Fibroblast of lung (primary cell): ENCODE results near the gene CNTNAP1. TPM values are rescaled to one million over a fixed set of nuclear protein-coding genes. Genes with fewer than 3 reads are reported as not detected.
"Not testable (repeated sequence)": the region's sequence is repeated elsewhere in the genome, so short reads cannot be mapped to it uniquely, and the experiment has no call there.

Experiments used
- DNase-seq, 2 donors: peaks; one replicate each; pipeline versions ENCODE4 v3.0.0 to v3.0.0-alpha.2; 2010; ENCODE audit warnings: low read depth in 2 of 2
- H2AFZ ChIP-seq: 2 replicates; pipeline ENCODE4 v1.5.1; 2012; ENCODE audit warnings: low read length, control low read depth, inconsistent platforms
- H3K27ac ChIP-seq: 2 replicates; pipeline ENCODE4 v1.5.1; 2011; ENCODE audit warnings: low read length, control low read depth; ENCODE audit not compliant: insufficient read depth
- H3K27me3 ChIP-seq: 2 replicates; pipeline ENCODE4 v1.5.1; 2011; ENCODE audit warnings: mild to moderate bottlenecking, low read length; ENCODE audit not compliant: control insufficient read depth, insufficient read depth
- H3K36me3 ChIP-seq: 2 replicates; pipeline ENCODE4 v1.5.1; 2011; ENCODE audit warnings: low read length; ENCODE audit not compliant: control insufficient read depth, insufficient read depth
- H3K4me1 ChIP-seq: 2 replicates; pipeline ENCODE4 v1.5.1; 2011; ENCODE audit warnings: low read length; ENCODE audit not compliant: control insufficient read depth, insufficient read depth; ENCODE audit errors: extremely low read depth
- H3K4me2 ChIP-seq: 2 replicates; pipeline ENCODE4 v1.5.1; 2011; ENCODE audit warnings: low read length, control low read depth; ENCODE audit not compliant: insufficient read depth; ENCODE audit errors: extremely low read depth
- H3K4me3 ChIP-seq, 4 experiments: fragments of 200-600 bp in 1 of 4; sonication (generic) in 1 of 4; replicated peaks in 1 of 4; 2 replicates each; pipeline ENCODE4 v1.5.1; 2011 to 2016; ENCODE audit warnings: low read length in 4 of 4, low read depth in 3 of 4, mild to moderate bottlenecking in 3 of 4, control low read depth in 2 of 4, inconsistent platforms in 1 of 4, mixed read lengths in 1 of 4; ENCODE audit not compliant: insufficient read depth in 1 of 4; ENCODE audit errors: control extremely low read depth in 1 of 4
- H3K79me2 ChIP-seq: 2 replicates; pipeline ENCODE4 v1.5.1; 2012; ENCODE audit warnings: mild to moderate bottlenecking, low read length, inconsistent platforms; ENCODE audit not compliant: control insufficient read depth, insufficient read depth
- H3K9ac ChIP-seq: 2 replicates; pipeline ENCODE4 v1.5.1; 2011; ENCODE audit warnings: mild to moderate bottlenecking, low read length, control low read depth; ENCODE audit not compliant: insufficient read depth
- H3K9me3 ChIP-seq: 2 replicates; pipeline ENCODE4 v1.5.1; 2012; ENCODE audit warnings: low read depth, low read length; ENCODE audit not compliant: control insufficient read depth, insufficient read depth
- H4K20me1 ChIP-seq: 2 replicates; pipeline ENCODE4 v1.5.1; 2011; ENCODE audit warnings: low read length; ENCODE audit not compliant: control insufficient read depth, insufficient read depth; ENCODE audit errors: extremely low read depth
- EZH2 ChIP-seq: IDR thresholded peaks from 2 replicates; pipeline ENCODE4 v1.5.1; 2012; ENCODE audit warnings: low read length, control low read depth, mild to moderate bottlenecking; ENCODE audit errors: missing control alignments
- polyA plus RNA-seq, 2 donors: library from polyadenylated mRNA; depleted of rRNA in 1 of 2; stranded (reverse) in 1 of 2; unstranded in 1 of 2; fragments of >200 nt; gene quantifications; 2 replicates each; pipeline ENCODE4 v1.2.1, GENCODE V29; 2011 to 2012; ENCODE audit warnings: missing spikeins in 1 of 2
- total RNA-seq: library from RNA; depleted of rRNA; stranded (reverse); fragments of >200 nt; gene quantifications from 2 replicates; pipeline ENCODE4 v1.2.1, GENCODE V29; 2014
- TF ChIP-seq, protein P1 (sequence below), 2 donors: IDR thresholded peaks in 1 of 2; conservative IDR thresholded peaks in 1 of 2; 1 replicate in 1 of 2; 2 replicates in 1 of 2; pipeline ENCODE4 v1.5.1; 2011 to 2012; ENCODE audit warnings: low read length in 2 of 2, control low read depth in 1 of 2, inconsistent platforms in 1 of 2, low read depth in 1 of 2, mild to moderate bottlenecking in 1 of 2

The CNTNAP1 gene
- total and polyA plus RNA-seq, 2 donors (not counting 1 experiment from before 2014, with no cell fraction given): 39.4 to 40.1 TPM

DNA sequence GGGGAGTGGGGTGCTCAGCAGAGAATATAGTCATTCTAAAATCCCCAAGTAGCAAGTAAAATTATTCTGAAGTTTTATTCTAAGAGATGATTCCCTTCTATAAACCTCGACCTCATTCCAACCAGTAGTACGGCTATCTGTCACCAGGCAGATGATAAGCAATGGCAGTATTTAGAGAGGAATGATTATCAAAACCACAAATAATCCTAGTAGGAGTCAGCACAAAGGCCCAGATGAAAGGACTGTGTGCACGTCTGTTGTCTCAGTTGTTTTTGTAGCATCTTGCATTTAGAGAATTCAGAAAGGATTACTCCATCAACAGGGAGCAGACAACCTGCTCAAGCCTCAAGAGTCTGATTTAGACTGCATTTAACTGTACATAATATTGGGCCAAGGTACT lies 41.3 kb downstream of the CNTNAP1 start:
- no peak overlapping the region for H3K27ac ChIP-seq
- no peak for TF ChIP-seq EZH2
- TF ChIP-seq, protein P1, sequence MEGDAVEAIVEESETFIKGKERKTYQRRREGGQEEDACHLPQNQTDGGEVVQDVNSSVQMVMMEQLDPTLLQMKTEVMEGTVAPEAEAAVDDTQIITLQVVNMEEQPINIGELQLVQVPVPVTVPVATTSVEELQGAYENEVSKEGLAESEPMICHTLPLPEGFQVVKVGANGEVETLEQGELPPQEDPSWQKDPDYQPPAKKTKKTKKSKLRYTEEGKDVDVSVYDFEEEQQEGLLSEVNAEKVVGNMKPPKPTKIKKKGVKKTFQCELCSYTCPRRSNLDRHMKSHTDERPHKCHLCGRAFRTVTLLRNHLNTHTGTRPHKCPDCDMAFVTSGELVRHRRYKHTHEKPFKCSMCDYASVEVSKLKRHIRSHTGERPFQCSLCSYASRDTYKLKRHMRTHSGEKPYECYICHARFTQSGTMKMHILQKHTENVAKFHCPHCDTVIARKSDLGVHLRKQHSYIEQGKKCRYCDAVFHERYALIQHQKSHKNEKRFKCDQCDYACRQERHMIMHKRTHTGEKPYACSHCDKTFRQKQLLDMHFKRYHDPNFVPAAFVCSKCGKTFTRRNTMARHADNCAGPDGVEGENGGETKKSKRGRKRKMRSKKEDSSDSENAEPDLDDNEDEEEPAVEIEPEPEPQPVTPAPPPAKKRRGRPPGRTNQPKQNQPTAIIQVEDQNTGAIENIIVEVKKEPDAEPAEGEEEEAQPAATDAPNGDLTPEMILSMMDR (conservative IDR thresholded peaks at IDR 0.05 in 1 of 2, IDR thresholded peaks at IDR 0.05 in 1 of 2; ENCODE audit: low read depth in 1 of 2, low read length in 2 of 2): no peak
- H4K20me1 ChIP-seq: no peaks in the 10 kb centered on the region
- H3K4me1 ChIP-seq: no peaks in the 10 kb centered on the region
- H3K36me3 ChIP-seq: peaks cover 4% of the 10 kb centered on the region
- no peak overlapping the region for H3K4me3 ChIP-seq
- no peak overlapping the region for H2AFZ ChIP-seq
- H3K4me2 ChIP-seq: no peak overlapping the region
- no peak for DNase-seq
- H3K27me3 ChIP-seq: no peaks in the 10 kb centered on the region
- H3K79me2 ChIP-seq: no peaks in the 10 kb centered on the region
- H3K9ac ChIP-seq: no peak overlapping the region
- no peaks in the 10 kb centered on the region for H3K9me3 ChIP-seq

DNA sequence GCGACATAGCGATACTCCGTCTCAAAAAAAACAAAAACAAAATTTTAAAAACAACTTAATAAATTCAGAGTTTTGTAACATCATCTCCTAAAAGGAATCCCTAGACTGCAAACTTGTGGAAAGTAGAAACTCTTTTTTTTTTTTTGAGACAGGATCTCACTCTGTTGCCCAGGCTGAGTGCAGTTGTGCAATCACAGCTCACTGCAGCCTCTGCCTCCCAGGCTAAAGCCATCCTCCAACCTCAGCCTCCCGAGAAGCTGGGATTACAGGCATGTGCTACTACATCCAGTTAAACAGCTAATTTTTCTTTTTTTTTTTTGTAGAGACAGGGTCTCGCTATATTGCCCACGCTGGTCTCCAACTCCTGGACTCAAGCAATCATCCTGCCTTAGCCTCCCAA lies 42.8 kb downstream of the CNTNAP1 start:
- no peak for DNase-seq
- Histone ChIP-seq H3K79me2 (no peaks in the 10 kb centered on the region), H4K20me1 (no peaks in the 10 kb centered on the region), H3K27me3 (no peaks in the 10 kb centered on the region), H3K36me3 (peaks cover 2% of the 10 kb centered on the region), H3K9ac (no peak overlapping the region), H2AFZ (no peak overlapping the region), H3K27ac (no peak overlapping the region), H3K9me3 (no peaks in the 10 kb centered on the region), H3K4me3 (no peak overlapping the region), H3K4me2 (no peak overlapping the region), H3K4me1 (no peaks in the 10 kb centered on the region)
- TF ChIP-seq, protein P1 (conservative IDR thresholded peaks at IDR 0.05 in 1 of 2, IDR thresholded peaks at IDR 0.05 in 1 of 2; ENCODE audit: low read depth in 1 of 2, low read length in 2 of 2): no peak
- TF ChIP-seq EZH2: no peak

DNA sequence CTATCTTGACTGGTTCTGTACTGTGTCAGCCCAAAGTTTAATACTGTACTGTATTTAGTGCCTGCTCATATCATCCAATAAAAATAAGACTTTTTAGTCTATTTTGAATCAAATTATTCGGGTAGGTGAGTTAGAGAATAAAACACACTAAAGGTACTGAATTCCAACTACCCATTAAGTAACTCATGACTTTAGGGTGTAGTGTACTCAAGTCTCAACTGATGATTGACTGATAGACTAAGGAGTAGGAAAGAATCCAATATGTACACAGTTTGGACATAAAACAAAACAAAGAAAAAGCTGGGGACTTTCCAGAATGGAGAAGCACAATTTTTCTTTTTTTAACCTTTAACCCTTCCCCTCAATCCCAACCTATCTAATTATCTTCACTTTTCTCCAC lies 58.4 kb downstream of the CNTNAP1 start:
- Histone ChIP-seq H3K79me2 (peaks cover 17% of the 10 kb centered on the region), H4K20me1 (no peaks in the 10 kb centered on the region), H3K4me3 (no peak overlapping the region), H3K9ac (no peak overlapping the region), H3K27ac (no peak overlapping the region), H3K4me1 (peaks cover 3% of the 10 kb centered on the region), H3K27me3 (no peaks in the 10 kb centered on the region), H3K9me3 (no peaks in the 10 kb centered on the region), H3K36me3 (no peaks in the 10 kb centered on the region), H2AFZ (no peak overlapping the region), H3K4me2 (no peak overlapping the region)
- DNase-seq: no peak
- no peak for TF ChIP-seq EZH2
- TF ChIP-seq, protein P1 (conservative IDR thresholded peaks at IDR 0.05 in 1 of 2, IDR thresholded peaks at IDR 0.05 in 1 of 2; ENCODE audit: low read depth in 1 of 2, low read length in 2 of 2): no peak

DNA sequence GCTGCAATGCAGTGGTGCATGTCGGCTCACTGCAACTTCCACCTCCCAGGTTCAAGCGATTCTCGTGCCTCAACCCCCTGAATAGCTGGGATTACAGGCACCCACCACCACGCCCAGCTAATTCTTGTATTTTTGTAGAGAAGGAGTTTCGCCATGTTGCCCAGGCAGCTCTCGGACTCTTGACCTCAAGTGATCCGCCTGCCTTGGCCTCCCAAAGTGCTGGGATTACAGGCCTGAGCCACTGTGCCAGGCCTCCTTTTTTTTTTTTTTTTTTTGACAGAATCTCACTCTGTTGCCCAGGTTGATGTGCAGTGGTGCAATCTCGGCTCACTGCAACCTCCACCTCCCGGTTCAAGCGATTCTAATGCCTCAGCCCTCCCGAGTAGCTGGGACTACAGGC lies 60.6 kb downstream of the CNTNAP1 start:
- not testable (repeated sequence) for H3K4me1 ChIP-seq
- H3K79me2 ChIP-seq: peaks cover 17% of the 10 kb centered on the region

More for the DNA sequence above, 60.6 kb downstream of the CNTNAP1 start:
- not testable (repeated sequence) for DNase-seq, H3K27me3 ChIP-seq, H3K27ac ChIP-seq, H3K9ac ChIP-seq, H3K4me2 ChIP-seq, H4K20me1 ChIP-seq, H3K36me3 ChIP-seq, H3K4me3 ChIP-seq, H3K9me3 ChIP-seq, H2AFZ ChIP-seq
